ENCODE measurements around the gene AQP7.
"Not testable (repeated sequence)": the region's sequence is repeated elsewhere in the genome, so short reads cannot be mapped to it uniquely, and the experiment has no call there.

DNA sequence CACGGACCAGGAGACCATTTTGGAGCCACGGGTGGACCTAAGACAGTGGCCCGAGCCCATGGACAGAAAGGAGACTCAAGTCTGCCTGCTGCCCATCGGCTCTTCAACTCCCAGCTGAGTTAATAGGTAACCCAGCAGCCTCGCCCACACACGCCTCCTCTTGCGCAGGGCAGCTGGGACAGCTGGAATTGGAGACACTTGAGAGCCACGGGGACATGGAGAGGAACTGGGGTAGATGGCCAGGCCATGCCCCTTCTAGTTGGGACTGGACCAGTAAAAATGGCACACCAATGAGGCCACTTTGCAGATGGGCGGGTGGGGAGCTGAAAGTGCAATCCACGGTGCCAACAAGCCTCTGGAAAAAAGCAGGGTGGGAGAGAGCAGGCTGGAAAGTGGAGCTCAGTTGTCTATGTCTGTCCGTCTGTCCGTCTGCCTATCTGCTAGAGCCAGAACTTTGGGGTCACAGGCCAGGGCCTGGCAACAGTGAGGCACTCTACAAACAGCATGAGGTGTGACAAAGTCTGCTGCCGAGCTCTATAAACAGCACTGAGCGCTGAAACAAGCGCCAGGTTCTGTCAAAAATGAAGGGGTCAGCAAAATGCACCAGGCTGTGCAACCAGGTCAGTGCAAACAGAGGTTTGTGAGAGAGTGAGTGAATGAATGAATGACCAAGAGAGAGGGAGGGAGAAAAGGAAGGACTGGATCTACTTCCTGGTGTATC, 7.0 kb downstream of the AQP7 start:
- TF ChIP-seq, protein P1, sequence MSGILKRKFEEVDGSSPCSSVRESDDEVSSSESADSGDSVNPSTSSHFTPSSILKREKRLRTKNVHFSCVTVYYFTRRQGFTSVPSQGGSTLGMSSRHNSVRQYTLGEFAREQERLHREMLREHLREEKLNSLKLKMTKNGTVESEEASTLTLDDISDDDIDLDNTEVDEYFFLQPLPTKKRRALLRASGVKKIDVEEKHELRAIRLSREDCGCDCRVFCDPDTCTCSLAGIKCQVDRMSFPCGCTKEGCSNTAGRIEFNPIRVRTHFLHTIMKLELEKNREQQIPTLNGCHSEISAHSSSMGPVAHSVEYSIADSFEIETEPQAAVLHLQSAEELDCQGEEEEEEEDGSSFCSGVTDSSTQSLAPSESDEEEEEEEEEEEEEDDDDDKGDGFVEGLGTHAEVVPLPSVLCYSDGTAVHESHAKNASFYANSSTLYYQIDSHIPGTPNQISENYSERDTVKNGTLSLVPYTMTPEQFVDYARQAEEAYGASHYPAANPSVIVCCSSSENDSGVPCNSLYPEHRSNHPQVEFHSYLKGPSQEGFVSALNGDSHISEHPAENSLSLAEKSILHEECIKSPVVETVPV (CRISPR knock-in tag; IDR thresholded peaks at IDR 0.05): not testable (repeated sequence)
- TF ChIP-seq, protein P2, sequence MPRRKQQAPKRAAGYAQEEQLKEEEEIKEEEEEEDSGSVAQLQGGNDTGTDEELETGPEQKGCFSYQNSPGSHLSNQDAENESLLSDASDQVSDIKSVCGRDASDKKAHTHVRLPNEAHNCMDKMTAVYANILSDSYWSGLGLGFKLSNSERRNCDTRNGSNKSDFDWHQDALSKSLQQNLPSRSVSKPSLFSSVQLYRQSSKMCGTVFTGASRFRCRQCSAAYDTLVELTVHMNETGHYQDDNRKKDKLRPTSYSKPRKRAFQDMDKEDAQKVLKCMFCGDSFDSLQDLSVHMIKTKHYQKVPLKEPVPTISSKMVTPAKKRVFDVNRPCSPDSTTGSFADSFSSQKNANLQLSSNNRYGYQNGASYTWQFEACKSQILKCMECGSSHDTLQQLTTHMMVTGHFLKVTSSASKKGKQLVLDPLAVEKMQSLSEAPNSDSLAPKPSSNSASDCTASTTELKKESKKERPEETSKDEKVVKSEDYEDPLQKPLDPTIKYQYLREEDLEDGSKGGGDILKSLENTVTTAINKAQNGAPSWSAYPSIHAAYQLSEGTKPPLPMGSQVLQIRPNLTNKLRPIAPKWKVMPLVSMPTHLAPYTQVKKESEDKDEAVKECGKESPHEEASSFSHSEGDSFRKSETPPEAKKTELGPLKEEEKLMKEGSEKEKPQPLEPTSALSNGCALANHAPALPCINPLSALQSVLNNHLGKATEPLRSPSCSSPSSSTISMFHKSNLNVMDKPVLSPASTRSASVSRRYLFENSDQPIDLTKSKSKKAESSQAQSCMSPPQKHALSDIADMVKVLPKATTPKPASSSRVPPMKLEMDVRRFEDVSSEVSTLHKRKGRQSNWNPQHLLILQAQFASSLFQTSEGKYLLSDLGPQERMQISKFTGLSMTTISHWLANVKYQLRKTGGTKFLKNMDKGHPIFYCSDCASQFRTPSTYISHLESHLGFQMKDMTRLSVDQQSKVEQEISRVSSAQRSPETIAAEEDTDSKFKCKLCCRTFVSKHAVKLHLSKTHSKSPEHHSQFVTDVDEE (CRISPR knock-in tag; IDR thresholded peaks at IDR 0.05): not testable (repeated sequence)
- TF ChIP-seq, protein P3, sequence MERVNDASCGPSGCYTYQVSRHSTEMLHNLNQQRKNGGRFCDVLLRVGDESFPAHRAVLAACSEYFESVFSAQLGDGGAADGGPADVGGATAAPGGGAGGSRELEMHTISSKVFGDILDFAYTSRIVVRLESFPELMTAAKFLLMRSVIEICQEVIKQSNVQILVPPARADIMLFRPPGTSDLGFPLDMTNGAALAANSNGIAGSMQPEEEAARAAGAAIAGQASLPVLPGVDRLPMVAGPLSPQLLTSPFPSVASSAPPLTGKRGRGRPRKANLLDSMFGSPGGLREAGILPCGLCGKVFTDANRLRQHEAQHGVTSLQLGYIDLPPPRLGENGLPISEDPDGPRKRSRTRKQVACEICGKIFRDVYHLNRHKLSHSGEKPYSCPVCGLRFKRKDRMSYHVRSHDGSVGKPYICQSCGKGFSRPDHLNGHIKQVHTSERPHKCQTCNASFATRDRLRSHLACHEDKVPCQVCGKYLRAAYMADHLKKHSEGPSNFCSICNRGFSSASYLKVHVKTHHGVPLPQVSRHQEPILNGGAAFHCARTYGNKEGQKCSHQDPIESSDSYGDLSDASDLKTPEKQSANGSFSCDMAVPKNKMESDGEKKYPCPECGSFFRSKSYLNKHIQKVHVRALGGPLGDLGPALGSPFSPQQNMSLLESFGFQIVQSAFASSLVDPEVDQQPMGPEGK (CRISPR knock-in tag; IDR thresholded peaks at IDR 0.05; ENCODE audit: borderline replicate concordance): not testable (repeated sequence)
- TF ChIP-seq, protein P4, sequence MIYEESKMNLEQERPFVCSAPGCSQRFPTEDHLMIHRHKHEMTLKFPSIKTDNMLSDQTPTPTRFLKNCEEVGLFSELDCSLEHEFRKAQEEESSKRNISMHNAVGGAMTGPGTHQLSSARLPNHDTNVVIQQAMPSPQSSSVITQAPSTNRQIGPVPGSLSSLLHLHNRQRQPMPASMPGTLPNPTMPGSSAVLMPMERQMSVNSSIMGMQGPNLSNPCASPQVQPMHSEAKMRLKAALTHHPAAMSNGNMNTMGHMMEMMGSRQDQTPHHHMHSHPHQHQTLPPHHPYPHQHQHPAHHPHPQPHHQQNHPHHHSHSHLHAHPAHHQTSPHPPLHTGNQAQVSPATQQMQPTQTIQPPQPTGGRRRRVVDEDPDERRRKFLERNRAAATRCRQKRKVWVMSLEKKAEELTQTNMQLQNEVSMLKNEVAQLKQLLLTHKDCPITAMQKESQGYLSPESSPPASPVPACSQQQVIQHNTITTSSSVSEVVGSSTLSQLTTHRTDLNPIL (CRISPR knock-in tag; IDR thresholded peaks at IDR 0.05; ENCODE audit: low read depth): not testable (repeated sequence)
- not testable (repeated sequence) for TF ChIP-seq ESRRG (CRISPR knock-in tag; IDR thresholded peaks at IDR 0.05); RARB (CRISPR knock-in tag; IDR thresholded peaks at IDR 0.05); ZNF8 (CRISPR knock-in tag; IDR thresholded peaks at IDR 0.05); CSDC2 (CRISPR knock-in tag; IDR thresholded peaks at IDR 0.05); ISL1 (CRISPR knock-in tag; IDR thresholded peaks at IDR 0.05); ZNF565 (CRISPR knock-in tag; conservative IDR thresholded peaks at IDR 0.05; ENCODE audit: low read depth); ZFP3 (CRISPR knock-in tag; IDR thresholded peaks at IDR 0.05); ZNF70 (CRISPR knock-in tag; IDR thresholded peaks at IDR 0.05)
- TF ChIP-seq, protein P5, sequence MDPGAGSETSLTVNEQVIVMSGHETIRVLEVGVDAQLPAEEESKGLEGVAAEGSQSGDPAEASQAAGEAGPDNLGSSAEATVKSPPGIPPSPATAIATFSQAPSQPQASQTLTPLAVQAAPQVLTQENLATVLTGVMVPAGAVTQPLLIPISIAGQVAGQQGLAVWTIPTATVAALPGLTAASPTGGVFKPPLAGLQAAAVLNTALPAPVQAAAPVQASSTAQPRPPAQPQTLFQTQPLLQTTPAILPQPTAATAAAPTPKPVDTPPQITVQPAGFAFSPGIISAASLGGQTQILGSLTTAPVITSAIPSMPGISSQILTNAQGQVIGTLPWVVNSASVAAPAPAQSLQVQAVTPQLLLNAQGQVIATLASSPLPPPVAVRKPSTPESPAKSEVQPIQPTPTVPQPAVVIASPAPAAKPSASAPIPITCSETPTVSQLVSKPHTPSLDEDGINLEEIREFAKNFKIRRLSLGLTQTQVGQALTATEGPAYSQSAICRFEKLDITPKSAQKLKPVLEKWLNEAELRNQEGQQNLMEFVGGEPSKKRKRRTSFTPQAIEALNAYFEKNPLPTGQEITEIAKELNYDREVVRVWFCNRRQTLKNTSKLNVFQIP (CRISPR knock-in tag; IDR thresholded peaks at IDR 0.05; ENCODE audit: borderline replicate concordance, low read depth): not testable (repeated sequence)
